HepG2 (cell line): ENCODE results near the gene MCMBP. TPM values are rescaled to one million over a fixed set of nuclear protein-coding genes. Genes with fewer than 3 reads are reported as not detected.
A peak's percentile ranks its signal among the peaks of the same experiment; 100 is the strongest.

ENCODE experiments used
- ATAC-seq: fragments of 200-7000 bp; cut with Tn5 transposase; 3 replicates; pipeline ENCODE4 v1.9.1; 2020; ENCODE audit warnings: mild to moderate bottlenecking, moderate library complexity
- BruUV-seq: library from RNA; stranded (reverse); fragments of 400-500 nt; replicated peaks from 2 replicates; lab custom pipeline; 2021; lab: Mats Ljungman, UMichigan
- CTCF ChIA-PET: fragments of 300-600 bp; formaldehyde crosslinking; extraction: SDS; loops from one replicate; lab custom pipeline; 2021; ENCODE audit warnings: low total read pairs, inconsistent platforms, low intra/inter-chr PET ratio; lab: Yijun Ruan, JAX
- POLR2A ChIA-PET: fragments of 350-600 bp; sonication (Branson Sonifier 250); formaldehyde crosslinking; loops from one replicate; lab custom pipeline; 2020; ENCODE audit warnings: antibody characterized with exemption, inconsistent platforms; lab: Yijun Ruan, JAX
- DNase-seq: peaks from one replicate; pipeline ENCODE4 v3.0.0-alpha.2; 2015; ENCODE audit warnings: low spot score
- FAIRE-seq: peaks from 3 replicates; lab custom pipeline; 2011; peaks lifted over from hg19 to GRCh38; lab: Jason Lieb, UNC
- H2AFZ ChIP-seq: one replicate; pipeline ENCODE4 v1.6.1; 2011; ENCODE audit warnings: low read length, inconsistent platforms
- H3K27ac ChIP-seq: fragments of 300-600 bp; 3 replicates; pipeline ENCODE4 v1.8.0; 2011; ENCODE audit warnings: mixed run types, mild to moderate bottlenecking, mixed read lengths, low read length, inconsistent platforms; ENCODE audit not compliant: insufficient read depth; ENCODE audit errors: extremely low read length
- H3K27me3 ChIP-seq, 2 experiments: fragments of 200-600 bp in 1 of 2; 2 replicates in 1 of 2; 3 replicates in 1 of 2; pipeline versions ENCODE4 v1.6.0 to v1.8.0; 2011; ENCODE audit warnings: low read length in 2 of 2, mild to moderate bottlenecking in 2 of 2, moderate library complexity in 2 of 2, inconsistent platforms in 1 of 2; ENCODE audit not compliant: insufficient read depth in 2 of 2, control insufficient read depth in 1 of 2
- H3K36me3 ChIP-seq, 2 experiments: fragments of 200-600 bp in 1 of 2; replicated peaks in 1 of 2; 2 replicates in 1 of 2; 3 replicates in 1 of 2; pipeline versions ENCODE4 v1.5.1 to v1.8.0; 2011; ENCODE audit warnings: low read length in 2 of 2, inconsistent platforms in 1 of 2; ENCODE audit not compliant: insufficient read depth in 2 of 2, control insufficient read depth in 1 of 2
- H3K4me1 ChIP-seq: 2 replicates; pipeline ENCODE4 v1.5.1; 2012; ENCODE audit warnings: low read length, inconsistent platforms; ENCODE audit not compliant: insufficient read depth
- H3K4me2 ChIP-seq: 2 replicates; pipeline ENCODE4 v1.6.0; 2011; ENCODE audit warnings: low read depth, low read length, inconsistent platforms
- H3K4me3 ChIP-seq, 3 experiments: fragments of 200-600 bp in 1 of 3; sonication (generic), shearing (Covaris generic) in 1 of 3; replicated peaks in 1 of 3; 2 replicates each; pipeline ENCODE4 v1.5.1; 2011 to 2016; ENCODE audit warnings: low read length in 3 of 3, inconsistent platforms in 2 of 3, low read depth in 2 of 3, mild to moderate bottlenecking in 2 of 3, control low read depth in 1 of 3, mixed read lengths in 1 of 3; ENCODE audit not compliant: insufficient read depth in 1 of 3
- H3K79me2 ChIP-seq: one replicate; pipeline ENCODE4 v1.6.1; 2011; ENCODE audit warnings: low read length, inconsistent platforms; ENCODE audit not compliant: insufficient read depth
- H3K9ac ChIP-seq: 2 replicates; pipeline ENCODE4 v1.6.0; 2011; ENCODE audit warnings: mild to moderate bottlenecking, low read depth, low read length, inconsistent platforms; ENCODE audit not compliant: insufficient read depth
- H3K9me3 ChIP-seq: 2 replicates; pipeline ENCODE4 v1.5.1; 2012; ENCODE audit warnings: mild to moderate bottlenecking, low read length
- H4K20me1 ChIP-seq: 2 replicates; pipeline ENCODE4 v1.6.0; 2011; ENCODE audit warnings: inconsistent platforms, mild to moderate bottlenecking, low read length, moderate library complexity; ENCODE audit not compliant: insufficient read depth
- CENPX ChIP-seq: sonication (generic); formaldehyde crosslinking; IDR thresholded peaks from 2 replicates; pipeline ENCODE4 v1.9.0; 2021; ENCODE audit warnings: mild to moderate bottlenecking, missing genetic modification reagents, moderate library complexity
- HNF4G ChIP-seq, 2 experiments: sonication (generic) in 1 of 2; formaldehyde crosslinking in 1 of 2; IDR thresholded peaks; 2 replicates each; pipeline versions ENCODE4 v1.4.0 to v1.6.1; 2011 to 2020; ENCODE audit warnings: borderline replicate concordance in 2 of 2, low read depth in 2 of 2, mild to moderate bottlenecking in 2 of 2, low read length in 1 of 2, missing genetic modification reagents in 1 of 2, moderate library complexity in 1 of 2
- KDM5A ChIP-seq: fragments of 200-600 bp; sonication (generic); IDR thresholded peaks from 2 replicates; pipeline ENCODE4 v1.7.0; 2018; ENCODE audit warnings: antibody characterized with exemption, mild to moderate bottlenecking, low read length, borderline replicate concordance
- KLF11 ChIP-seq: IDR thresholded peaks from 2 replicates; pipeline ENCODE4 v1.6.1; 2016; ENCODE audit warnings: missing compliant biosample characterization
- KLF6 ChIP-seq: IDR thresholded peaks from 2 replicates; pipeline ENCODE4 v1.8.0; 2016; ENCODE audit warnings: missing biosample characterization, missing genetic modification reagents
- MIER2 ChIP-seq: IDR thresholded peaks from 2 replicates; pipeline ENCODE4 v1.6.1; 2016; ENCODE audit warnings: missing biosample characterization, missing genetic modification reagents
- PHB2 ChIP-seq: fragments of 450-650 bp; IDR thresholded peaks from 2 replicates; pipeline ENCODE4 v1.6.1; 2018; ENCODE audit not compliant: partially characterized antibody
- PHF5A ChIP-seq: IDR thresholded peaks from one replicate; pipeline ENCODE4 v1.6.1; 2018; ENCODE audit warnings: low read depth, missing genetic modification reagents; ENCODE audit not compliant: unreplicated experiment
- RFX5 ChIP-seq: IDR thresholded peaks from 2 replicates; pipeline ENCODE4 v1.6.1; 2011; ENCODE audit warnings: low read depth, low read length, improper control_type of control experiment
- SSRP1 ChIP-seq: IDR thresholded peaks from 2 replicates; pipeline ENCODE4 v1.6.1; 2016; ENCODE audit warnings: control low read depth
- ZFP62 ChIP-seq: sonication (generic); formaldehyde crosslinking; IDR thresholded peaks from 2 replicates; pipeline ENCODE4 v1.4.0; 2020; ENCODE audit warnings: missing genetic modification reagents
- ZNF225 ChIP-seq: sonication (generic); formaldehyde crosslinking; IDR thresholded peaks from 2 replicates; pipeline ENCODE4 v1.4.0; 2020; ENCODE audit warnings: mild to moderate bottlenecking, missing genetic modification reagents
- ZNF337 ChIP-seq: sonication (generic); formaldehyde crosslinking; IDR thresholded peaks from 2 replicates; pipeline ENCODE4 v1.5.1; 2020; ENCODE audit warnings: missing genetic modification reagents, low read depth, mild to moderate bottlenecking, borderline replicate concordance
- ZNF34 ChIP-seq: sonication (generic); formaldehyde crosslinking; IDR thresholded peaks from 2 replicates; pipeline ENCODE4 v1.4.0; 2020; ENCODE audit warnings: mild to moderate bottlenecking, missing genetic modification reagents, borderline replicate concordance
- ZNF484 ChIP-seq: sonication (generic); formaldehyde crosslinking; IDR thresholded peaks from 2 replicates; pipeline ENCODE4 v1.5.1; 2020; ENCODE audit warnings: mild to moderate bottlenecking, low read depth, missing genetic modification reagents, borderline replicate concordance
- ZNF841 ChIP-seq: sonication (generic); formaldehyde crosslinking; IDR thresholded peaks from 2 replicates; pipeline ENCODE4 v1.8.1; 2023; ENCODE audit warnings: missing genetic modification reagents, borderline replicate concordance
- WGBS: methylation state at CpG from one replicate; pipeline ENCODE4 v1.1.6; 2017; ENCODE audit warnings: low lambda C conversion rate; 5-methylcytosine and 5-hydroxymethylcytosine counted together
- in situ Hi-C: cut with HindIII; loops from 2 replicates; pipeline ENCODE4 v1.10.0; 2017; ENCODE audit warnings: low pct_unique_long_range_greater_than_20kb; ENCODE audit not compliant: extremely low pct_ligation_motif_present
- intact Hi-C: fragments of 100-400 bp; cut with micrococcal nuclease; formaldehyde crosslinking; loops from one replicate; pipeline ENCODE4 v1.10.0; 2022; ENCODE audit not compliant: unreplicated experiment
- polyA plus RNA-seq, 8 experiments: library from polyadenylated mRNA; depleted of rRNA in 3 of 8; stranded (reverse) in 7 of 8; unstranded in 1 of 8; fragments of >200 nt; fragmentation: Illumina TruSeq in 4 of 8; extraction: Trizol in 4 of 8; gene quantifications; 2 replicates each; pipeline versions ENCODE4 v1.2.1 to v1.2.3, GENCODE V29; 2011 to 2016; ENCODE audit warnings: low read depth in 4 of 8, missing spikeins in 1 of 8, mixed read lengths in 1 of 8; ENCODE audit not compliant: insufficient read depth in 1 of 8
- total RNA-seq, 5 experiments: library from RNA; depleted of rRNA; stranded (reverse); fragments of >200 nt; fragmentation: Illumina TruSeq; extraction: Trizol; gene quantifications; 2 replicates each; pipeline ENCODE4 v1.2.3, GENCODE V29; 2016; ENCODE audit warnings: low read depth in 1 of 5
- TF ChIP-seq, protein P1 (sequence below): IDR thresholded peaks from 2 replicates; pipeline ENCODE4 v1.6.1; 2016
- TF ChIP-seq, protein P2 (sequence below): sonication (generic); formaldehyde crosslinking; IDR thresholded peaks from 2 replicates; pipeline ENCODE4 v1.4.0; 2020; ENCODE audit warnings: missing genetic modification reagents; ENCODE audit errors: not compliant biosample characterization

The MCMBP gene
- total and polyA plus RNA-seq, 2 of the 13 experiments (the other 11 are each of a cell fraction or from before 2014, with no cell fraction given), result 35.7 to 62.4 TPM

DNA sequence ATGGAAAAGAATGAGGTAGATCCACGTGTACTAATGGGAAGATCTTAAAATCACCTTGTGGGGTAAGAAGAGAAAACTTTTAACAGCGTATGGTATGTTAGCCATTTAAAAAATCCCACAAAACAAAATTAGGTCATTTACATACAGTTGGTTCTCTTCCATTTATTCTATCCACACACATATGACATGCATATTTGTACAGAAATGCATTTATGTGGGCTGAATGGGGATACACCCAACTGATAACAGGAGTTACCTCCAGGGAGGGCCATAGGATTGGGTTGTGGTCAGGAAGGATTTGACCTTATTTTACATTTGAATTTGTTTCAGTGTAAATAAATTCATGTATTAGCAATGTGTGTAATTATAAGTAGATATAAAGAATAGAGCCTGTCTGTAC lies 71.5 kb downstream of the MCMBP start:
- ChIA-PET CTCF (no interaction called here), POLR2A (no interaction called here)
- H4K20me1 ChIP-seq, result no peaks in the 10 kb centered on the region
- ATAC-seq (no peak), DNase-seq (no peak), FAIRE-seq (peak; percentile 12)
- H3K4me2 ChIP-seq, result no peak overlapping the region
- H3K36me3 ChIP-seq, result peaks cover 0 to 38% of the 10 kb centered on the region in 2 experiments; a peak in 3 of 5 replicates
- H3K27me3 ChIP-seq, result no peaks in the 10 kb centered on the region
- no peak overlapping the region for H3K9ac ChIP-seq
- TF ChIP-seq RFX5 (no peak), CENPX (CRISPR knock-in tag) (no peak), ZNF34 (CRISPR knock-in tag) (no peak), PHF5A (CRISPR knock-in tag) (no peak), SSRP1 (CRISPR knock-in tag) (no peak), ZNF337 (no peak), PHB2 (no peak), KLF6 (CRISPR knock-in tag) (no peak), ZFP62 (CRISPR knock-in tag) (no peak), ZNF484 (CRISPR knock-in tag) (no peak), MIER2 (CRISPR knock-in tag) (no peak), KLF11 (no peak), KDM5A (no peak), ZNF841 (CRISPR knock-in tag) (no peak), HNF4G (IDR thresholded peaks at IDR 0.05; ENCODE audit: borderline replicate concordance, low read depth, low read length) (no peak), HNF4G (CRISPR knock-in tag; IDR thresholded peaks at IDR 0.05; ENCODE audit: borderline replicate concordance, low read depth) (no peak), ZNF225 (CRISPR knock-in tag) (no peak)
- TF ChIP-seq, protein P1, sequence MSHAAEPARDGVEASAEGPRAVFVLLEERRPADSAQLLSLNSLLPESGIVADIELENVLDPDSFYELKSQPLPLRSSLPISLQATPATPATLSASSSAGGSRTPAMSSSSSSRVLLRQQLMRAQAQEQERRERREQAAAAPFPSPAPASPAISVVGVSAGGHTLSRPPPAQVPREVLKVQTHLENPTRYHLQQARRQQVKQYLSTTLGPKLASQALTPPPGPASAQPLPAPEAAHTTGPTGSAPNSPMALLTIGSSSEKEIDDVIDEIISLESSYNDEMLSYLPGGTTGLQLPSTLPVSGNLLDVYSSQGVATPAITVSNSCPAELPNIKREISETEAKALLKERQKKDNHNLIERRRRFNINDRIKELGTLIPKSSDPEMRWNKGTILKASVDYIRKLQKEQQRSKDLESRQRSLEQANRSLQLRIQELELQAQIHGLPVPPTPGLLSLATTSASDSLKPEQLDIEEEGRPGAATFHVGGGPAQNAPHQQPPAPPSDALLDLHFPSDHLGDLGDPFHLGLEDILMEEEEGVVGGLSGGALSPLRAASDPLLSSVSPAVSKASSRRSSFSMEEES (CRISPR knock-in tag), result no peak
- TF ChIP-seq, protein P2, sequence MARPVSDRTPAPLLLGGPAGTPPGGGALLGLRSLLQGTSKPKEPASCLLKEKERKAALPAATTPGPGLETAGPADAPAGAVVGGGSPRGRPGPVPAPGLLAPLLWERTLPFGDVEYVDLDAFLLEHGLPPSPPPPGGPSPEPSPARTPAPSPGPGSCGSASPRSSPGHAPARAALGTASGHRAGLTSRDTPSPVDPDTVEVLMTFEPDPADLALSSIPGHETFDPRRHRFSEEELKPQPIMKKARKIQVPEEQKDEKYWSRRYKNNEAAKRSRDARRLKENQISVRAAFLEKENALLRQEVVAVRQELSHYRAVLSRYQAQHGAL (CRISPR knock-in tag), result no peak
- in situ Hi-C loops, result no loop called here
- intact Hi-C loops, result no loop called here
- H2AFZ ChIP-seq, result no peak overlapping the region
- no peak overlapping the region for H3K4me3 ChIP-seq
- no peaks in the 10 kb centered on the region for H3K4me1 ChIP-seq
- BruUV-seq, result no TSS peak
- H3K27ac ChIP-seq, result no peak overlapping the region
- no peaks in the 10 kb centered on the region for H3K9me3 ChIP-seq
- WGBS, result 100% methylated on average over 2 of the region's 2 CpGs
- H3K79me2 ChIP-seq, result no peaks in the 10 kb centered on the region
